ENCODE data around the gene LYAR.

LYAR gene

GRCh38 chr4:4233610-4234009 is 56.3 kb downstream of the LYAR start:
- Mint-ChIP-seq H3K27ac (no peak overlapping the region), H3K27me3 (peaks cover 22% of the 10 kb centered on the region), H3K4me1 (ENCODE audit: low read depth) (no peaks in the 10 kb centered on the region), H3K36me3 (ENCODE audit: low read depth) (peaks cover 33% of the 10 kb centered on the region), H3K4me3 (no peak overlapping the region), H3K9me3 (peaks cover 27% of the 10 kb centered on the region)
- intact Hi-C loops (cut with micrococcal nuclease), result no loop called here

GRCh38 chr4:4228356-4228668 is 61.6 kb downstream of the LYAR start:
- H3K27ac Mint-ChIP-seq, result no peak overlapping the region
- H3K4me3 Mint-ChIP-seq, result no peak overlapping the region
- H3K36me3 Mint-ChIP-seq (ENCODE audit: low read depth), result no peaks in the 10 kb centered on the region
- peaks cover 71% of the 10 kb centered on the region for H3K27me3 Mint-ChIP-seq
- intact Hi-C loops (cut with micrococcal nuclease), result no loop called here
- H3K4me1 Mint-ChIP-seq (ENCODE audit: low read depth), result no peaks in the 10 kb centered on the region
- H3K9me3 Mint-ChIP-seq, result peaks cover 9% of the 10 kb centered on the region

DNA sequence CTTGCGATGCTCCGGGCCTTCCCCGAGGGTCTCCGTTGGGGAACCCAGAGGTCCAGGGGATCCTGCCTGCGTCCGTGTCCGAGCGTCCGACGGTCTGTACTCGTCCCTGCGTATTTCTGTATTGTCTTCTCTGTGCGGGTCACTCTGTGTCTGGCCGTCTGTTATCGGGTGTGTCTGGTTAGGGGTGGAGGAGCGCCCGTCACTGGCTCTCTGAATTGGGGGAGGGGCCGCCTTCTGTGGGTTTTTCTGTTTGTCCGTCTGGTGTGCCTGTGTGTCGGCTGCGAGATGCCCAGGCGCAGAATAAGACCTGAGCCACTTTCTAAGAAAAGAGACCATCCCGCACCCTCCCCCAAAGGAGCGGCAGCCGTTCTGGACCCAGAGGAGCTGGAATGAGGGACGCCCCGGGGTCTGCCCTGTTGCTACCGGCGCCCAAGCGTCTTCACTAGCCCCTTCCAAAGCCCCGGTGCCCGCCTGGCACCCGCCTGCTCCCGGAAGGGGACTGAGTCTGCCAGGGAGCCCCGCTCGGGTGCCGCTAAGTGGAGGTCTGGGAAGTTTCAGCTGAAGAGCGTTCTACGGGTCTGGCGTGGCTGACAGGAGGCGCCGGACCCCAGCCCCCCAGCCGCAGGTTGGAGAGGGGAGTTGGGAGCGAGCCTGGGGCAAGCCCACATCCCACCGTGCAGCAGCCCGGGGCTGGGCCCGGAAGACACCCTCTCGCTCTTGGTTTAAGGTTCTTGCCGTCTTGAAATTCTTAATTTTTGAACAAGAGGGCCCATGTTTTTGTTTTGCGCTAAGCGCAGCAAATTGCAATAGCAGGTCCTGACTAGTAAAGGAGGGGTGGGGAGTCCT is 62.2 kb downstream of the LYAR start:
- intact Hi-C loops (cut with micrococcal nuclease), result no loop called here
- H3K4me1 Mint-ChIP-seq (ENCODE audit: low read depth), result no peaks in the 10 kb centered on the region
- no peak overlapping the region for H3K4me3 Mint-ChIP-seq
- no peaks in the 10 kb centered on the region for H3K36me3 Mint-ChIP-seq (ENCODE audit: low read depth)
- no peak overlapping the region for H3K27ac Mint-ChIP-seq
- peaks cover 3% of the 10 kb centered on the region for H3K9me3 Mint-ChIP-seq
- peaks cover 75% of the 10 kb centered on the region for H3K27me3 Mint-ChIP-seq

GRCh38 chr4:4226606-4227438 is 63.1 kb downstream of the LYAR start, which contains the start of gene OTOP1:
OTOP1 (minus strand) TSS chr4:4226929; CDS start chr4:4226864, 65 bp downstream.
- Mint-ChIP-seq H3K27me3 (peaks cover 81% of the 10 kb centered on the region), H3K36me3 (ENCODE audit: low read depth) (no peaks in the 10 kb centered on the region), H3K9me3 (no peaks in the 10 kb centered on the region), H3K4me3 (no peak within 1 kb of the TSS), H3K4me1 (ENCODE audit: low read depth) (no peaks in the 10 kb centered on the region), H3K27ac (no peak within 1 kb of the TSS)
- intact Hi-C loops (cut with micrococcal nuclease), result no loop called here

GRCh38 chr4:4225915-4226605 is 63.9 kb downstream of the LYAR start:
- intact Hi-C loops (cut with micrococcal nuclease), result no loop called here
- no peaks in the 10 kb centered on the region for H3K9me3 Mint-ChIP-seq
- H3K4me3 Mint-ChIP-seq, result no peak overlapping the region
- H3K4me1 Mint-ChIP-seq (ENCODE audit: low read depth), result no peaks in the 10 kb centered on the region
- no peak overlapping the region for H3K27ac Mint-ChIP-seq
- peaks cover 80% of the 10 kb centered on the region for H3K27me3 Mint-ChIP-seq
- H3K36me3 Mint-ChIP-seq (ENCODE audit: low read depth), result no peaks in the 10 kb centered on the region

Measured in dendritic cell treated with granulocyte-macrophage colony-stimulating factor and Interleukin-4, amounts not matched to agents 40 ng/mL and 50 ng/mL, for 4 days (primary cell).